HepG2 (cell line): ENCODE results near the gene OR6S1. TPM values are rescaled to one million over a fixed set of nuclear protein-coding genes. Genes with fewer than 3 reads are reported as not detected.

ENCODE experiments used
- ATAC-seq: fragments of 200-7000 bp; cut with Tn5 transposase; 3 replicates; pipeline ENCODE4 v1.9.1; 2020; ENCODE audit warnings: mild to moderate bottlenecking, moderate library complexity
- BruUV-seq: library from RNA; stranded (reverse); fragments of 400-500 nt; replicated peaks from 2 replicates; lab custom pipeline; 2021; lab: Mats Ljungman, UMichigan
- CTCF ChIA-PET: fragments of 300-600 bp; formaldehyde crosslinking; extraction: SDS; loops from one replicate; lab custom pipeline; 2021; ENCODE audit warnings: low total read pairs, inconsistent platforms, low intra/inter-chr PET ratio; lab: Yijun Ruan, JAX
- POLR2A ChIA-PET: fragments of 350-600 bp; sonication (Branson Sonifier 250); formaldehyde crosslinking; loops from one replicate; lab custom pipeline; 2020; ENCODE audit warnings: antibody characterized with exemption, inconsistent platforms; lab: Yijun Ruan, JAX
- DNase-seq: peaks from one replicate; pipeline ENCODE4 v3.0.0-alpha.2; 2015; ENCODE audit warnings: low spot score
- FAIRE-seq: peaks from 3 replicates; lab custom pipeline; 2011; peaks lifted over from hg19 to GRCh38; lab: Jason Lieb, UNC
- H2AFZ ChIP-seq: one replicate; pipeline ENCODE4 v1.6.1; 2011; ENCODE audit warnings: low read length, inconsistent platforms
- H3K27ac ChIP-seq: fragments of 300-600 bp; 3 replicates; pipeline ENCODE4 v1.8.0; 2011; ENCODE audit warnings: mixed run types, mild to moderate bottlenecking, mixed read lengths, low read length, inconsistent platforms; ENCODE audit not compliant: insufficient read depth; ENCODE audit errors: extremely low read length
- H3K27me3 ChIP-seq, 2 experiments: fragments of 200-600 bp in 1 of 2; 2 replicates in 1 of 2; 3 replicates in 1 of 2; pipeline versions ENCODE4 v1.6.0 to v1.8.0; 2011; ENCODE audit warnings: low read length in 2 of 2, mild to moderate bottlenecking in 2 of 2, moderate library complexity in 2 of 2, inconsistent platforms in 1 of 2; ENCODE audit not compliant: insufficient read depth in 2 of 2, control insufficient read depth in 1 of 2
- H3K36me3 ChIP-seq, 2 experiments: fragments of 200-600 bp in 1 of 2; replicated peaks in 1 of 2; 2 replicates in 1 of 2; 3 replicates in 1 of 2; pipeline versions ENCODE4 v1.5.1 to v1.8.0; 2011; ENCODE audit warnings: low read length in 2 of 2, inconsistent platforms in 1 of 2; ENCODE audit not compliant: insufficient read depth in 2 of 2, control insufficient read depth in 1 of 2
- H3K4me1 ChIP-seq: 2 replicates; pipeline ENCODE4 v1.5.1; 2012; ENCODE audit warnings: low read length, inconsistent platforms; ENCODE audit not compliant: insufficient read depth
- H3K4me2 ChIP-seq: 2 replicates; pipeline ENCODE4 v1.6.0; 2011; ENCODE audit warnings: low read depth, low read length, inconsistent platforms
- H3K4me3 ChIP-seq, 3 experiments: fragments of 200-600 bp in 1 of 3; sonication (generic), shearing (Covaris generic) in 1 of 3; replicated peaks in 1 of 3; 2 replicates each; pipeline ENCODE4 v1.5.1; 2011 to 2016; ENCODE audit warnings: low read length in 3 of 3, inconsistent platforms in 2 of 3, low read depth in 2 of 3, mild to moderate bottlenecking in 2 of 3, control low read depth in 1 of 3, mixed read lengths in 1 of 3; ENCODE audit not compliant: insufficient read depth in 1 of 3
- H3K79me2 ChIP-seq: one replicate; pipeline ENCODE4 v1.6.1; 2011; ENCODE audit warnings: low read length, inconsistent platforms; ENCODE audit not compliant: insufficient read depth
- H3K9ac ChIP-seq: 2 replicates; pipeline ENCODE4 v1.6.0; 2011; ENCODE audit warnings: mild to moderate bottlenecking, low read depth, low read length, inconsistent platforms; ENCODE audit not compliant: insufficient read depth
- H3K9me3 ChIP-seq: 2 replicates; pipeline ENCODE4 v1.5.1; 2012; ENCODE audit warnings: mild to moderate bottlenecking, low read length
- H4K20me1 ChIP-seq: 2 replicates; pipeline ENCODE4 v1.6.0; 2011; ENCODE audit warnings: inconsistent platforms, mild to moderate bottlenecking, low read length, moderate library complexity; ENCODE audit not compliant: insufficient read depth
- RFX5 ChIP-seq: IDR thresholded peaks from 2 replicates; pipeline ENCODE4 v1.6.1; 2011; ENCODE audit warnings: low read depth, low read length, improper control_type of control experiment
- ZBTB33 ChIP-seq: sonication (generic); formaldehyde crosslinking; IDR thresholded peaks from 2 replicates; pipeline ENCODE4 v1.4.0; 2020; ENCODE audit warnings: missing genetic modification reagents
- ZBTB46 ChIP-seq: sonication (generic); formaldehyde crosslinking; IDR thresholded peaks from 2 replicates; pipeline ENCODE4 v1.4.0; 2020; ENCODE audit warnings: mild to moderate bottlenecking, missing genetic modification reagents, borderline replicate concordance
- ZMYM2 ChIP-seq: sonication (generic); formaldehyde crosslinking; IDR thresholded peaks from 2 replicates; pipeline ENCODE4 v1.8.0; 2022; ENCODE audit warnings: mild to moderate bottlenecking, missing genetic modification reagents
- WGBS: methylation state at CpG from one replicate; pipeline ENCODE4 v1.1.6; 2017; ENCODE audit warnings: low lambda C conversion rate; 5-methylcytosine and 5-hydroxymethylcytosine counted together
- in situ Hi-C: cut with HindIII; loops from 2 replicates; pipeline ENCODE4 v1.10.0; 2017; ENCODE audit warnings: low pct_unique_long_range_greater_than_20kb; ENCODE audit not compliant: extremely low pct_ligation_motif_present
- intact Hi-C: fragments of 100-400 bp; cut with micrococcal nuclease; formaldehyde crosslinking; loops from one replicate; pipeline ENCODE4 v1.10.0; 2022; ENCODE audit not compliant: unreplicated experiment
- polyA plus RNA-seq, 8 experiments: library from polyadenylated mRNA; depleted of rRNA in 3 of 8; stranded (reverse) in 7 of 8; unstranded in 1 of 8; fragments of >200 nt; fragmentation: Illumina TruSeq in 4 of 8; extraction: Trizol in 4 of 8; gene quantifications; 2 replicates each; pipeline versions ENCODE4 v1.2.1 to v1.2.3, GENCODE V29; 2011 to 2016; ENCODE audit warnings: low read depth in 4 of 8, missing spikeins in 1 of 8, mixed read lengths in 1 of 8; ENCODE audit not compliant: insufficient read depth in 1 of 8
- total RNA-seq, 5 experiments: library from RNA; depleted of rRNA; stranded (reverse); fragments of >200 nt; fragmentation: Illumina TruSeq; extraction: Trizol; gene quantifications; 2 replicates each; pipeline ENCODE4 v1.2.3, GENCODE V29; 2016; ENCODE audit warnings: low read depth in 1 of 5

Gene OR6S1
- total and polyA plus RNA-seq, 2 of the 13 experiments (the other 11 are each of a cell fraction or from before 2014, with no cell fraction given): 0.09 TPM; not detected in 1

GRCh38 chr14:20675669-20676068 lies 34.2 kb upstream of the OR6S1 start:
- FAIRE-seq: no peak
- no TSS peak for BruUV-seq
- no peaks in the 10 kb centered on the region for H3K36me3 ChIP-seq
- intact Hi-C loops (no loop called here), in situ Hi-C loops (no loop called here)
- 44% methylated on average over 2 of the region's 2 CpGs for WGBS
- no peak overlapping the region for H3K9ac ChIP-seq
- H2AFZ ChIP-seq: no peak overlapping the region
- H3K4me3 ChIP-seq: no peak overlapping the region
- H3K27me3 ChIP-seq: no peaks in the 10 kb centered on the region; a peak in 1 of 5 replicates
- no peaks in the 10 kb centered on the region for H3K9me3 ChIP-seq
- ChIA-PET CTCF (no interaction called here), POLR2A (interaction anchor here (2.4 kb wide), 1 partner anchor 12 kb away, joined by 11 read pairs; no protein-coding TSS in a partner anchor)
- TF ChIP-seq ZMYM2 (CRISPR knock-in tag): no peak
- peak; percentile 63 for TF ChIP-seq ZBTB33 (CRISPR knock-in tag)
- no peak for TF ChIP-seq ZBTB46 (CRISPR knock-in tag)
- no peak for TF ChIP-seq RFX5
- H3K27ac ChIP-seq: no peak overlapping the region
- H3K4me2 ChIP-seq: peak overlapping the region; percentile 40; the same call in 1 of the 2 replicates
- DNase-seq: no peak
- no peaks in the 10 kb centered on the region for H4K20me1 ChIP-seq
- H3K79me2 ChIP-seq: no peaks in the 10 kb centered on the region
- ATAC-seq: 0 out of 3 replicates have a peak, but pooled peaks have one; percentile 12
- H3K4me1 ChIP-seq: peaks cover 63% of the 10 kb centered on the region
